K562 (cell line): ENCODE measurements around the gene FAM110D. TPM values are rescaled to one million over a fixed set of nuclear protein-coding genes. Genes with fewer than 3 reads are reported as not detected.

Experiments used
- BCLAF1 ChIP-seq, 2 experiments: fragments of 450-650 bp in 1 of 2; IDR thresholded peaks; 2 replicates each; pipeline ENCODE4 v1.6.1; 2011 to 2017; ENCODE audit warnings: low read depth in 2 of 2, antibody characterized with exemption in 1 of 2, borderline replicate concordance in 1 of 2, low read length in 1 of 2, mild to moderate bottlenecking in 1 of 2, mixed read lengths in 1 of 2; ENCODE audit not compliant: control insufficient read depth in 1 of 2
- ELF1 ChIP-seq: fragments of 200-800 bp; sonication (Bioruptor generic); IDR thresholded peaks from 2 replicates; pipeline ENCODE4 v1.6.1; 2016; ENCODE audit warnings: missing genetic modification characterization, missing compliant biosample characterization
- HMGN3 ChIP-seq: IDR thresholded peaks from 2 replicates; pipeline ENCODE4 v1.6.1; 2011; ENCODE audit warnings: borderline replicate concordance, low read depth, mild to moderate bottlenecking, mixed read lengths, low read length; ENCODE audit not compliant: insufficient read length; ENCODE audit errors: extremely low read depth
- LEF1 ChIP-seq: fragments of 450-650 bp; IDR thresholded peaks from 2 replicates; pipeline ENCODE4 v1.6.1; 2016; ENCODE audit warnings: mild to moderate bottlenecking
- MTA3 ChIP-seq: fragments of 450-650 bp; formaldehyde crosslinking; IDR thresholded peaks from 2 replicates; pipeline ENCODE4 v1.6.1; 2017; ENCODE audit warnings: mild to moderate bottlenecking, borderline replicate concordance
- NCOA1 ChIP-seq: fragments of 450-650 bp; IDR thresholded peaks from 2 replicates; pipeline ENCODE4 v1.6.1; 2016; ENCODE audit warnings: low read depth
- POLR3G ChIP-seq: IDR thresholded peaks from 2 replicates; pipeline ENCODE4 v1.6.1; 2011; ENCODE audit not compliant: insufficient read length, insufficient replicate concordance; ENCODE audit errors: extremely low read depth
- PRPF4 ChIP-seq: fragments of 200-400 bp; formaldehyde crosslinking; IDR thresholded peaks from one replicate; pipeline ENCODE4 v1.6.1; 2017; ENCODE audit warnings: low read length, low read depth, mild to moderate bottlenecking; ENCODE audit not compliant: insufficient read depth, poor library complexity, severe bottlenecking
- RAD21 ChIP-seq, 2 experiments: fragments of 250-450 bp in 1 of 2; fragments of 450-650 bp in 1 of 2; sonication (Bioruptor Pico) in 1 of 2; formaldehyde crosslinking in 1 of 2; IDR thresholded peaks in 1 of 2; conservative IDR thresholded peaks in 1 of 2; 2 replicates each; pipeline versions ENCODE4 v1.4.0 to v1.8.0; 2020 to 2022; ENCODE audit warnings: mild to moderate bottlenecking in 2 of 2, moderate library complexity in 1 of 2
- SAP30 ChIP-seq: fragments of 200-600 bp; sonication (generic); IDR thresholded peaks from 2 replicates; pipeline ENCODE4 v1.6.1; 2012; ENCODE audit warnings: borderline replicate concordance, low read depth, mild to moderate bottlenecking, moderate library complexity, low read length, control low read depth, inconsistent platforms; ENCODE audit not compliant: insufficient read depth, poor library complexity, severe bottlenecking
- SRF ChIP-seq, 2 experiments: fragments of 250-450, 450-650 bp in 1 of 2; sonication (Bioruptor Pico) in 1 of 2; sonication (generic) in 1 of 2; formaldehyde crosslinking; IDR thresholded peaks; 2 replicates each; pipeline versions ENCODE4 v1.5.0 to v1.5.1; 2020 to 2022; ENCODE audit warnings: mild to moderate bottlenecking in 1 of 2, missing genetic modification reagents in 1 of 2
- SRSF3 ChIP-seq: fragments of 200-400 bp; formaldehyde crosslinking; IDR thresholded peaks from 2 replicates; pipeline ENCODE4 v1.6.1; 2016; ENCODE audit warnings: mild to moderate bottlenecking, low read length, moderate library complexity; ENCODE audit not compliant: insufficient read depth
- TAF15 ChIP-seq: fragments of 200-400 bp; formaldehyde crosslinking; IDR thresholded peaks from 2 replicates; pipeline ENCODE4 v1.6.1; 2017; ENCODE audit warnings: mild to moderate bottlenecking, low read depth, low read length, moderate library complexity
- U2AF2 ChIP-seq: fragments of 200-400 bp; formaldehyde crosslinking; optimal IDR thresholded peaks from 2 replicates; pipeline ENCODE3; 2017; ENCODE audit warnings: low read depth, mild to moderate bottlenecking, low read length
- ZBTB26 ChIP-seq: fragments of 450-650 bp; formaldehyde crosslinking; IDR thresholded peaks from 2 replicates; pipeline ENCODE4 v1.4.0; 2022; ENCODE audit warnings: missing genetic modification characterization
- polyA plus RNA-seq, 8 experiments: library from polyadenylated mRNA; depleted of rRNA in 4 of 8; stranded (reverse) in 5 of 8; unstranded in 3 of 8; fragments of >200 nt; fragmentation: Nextera tagmentation in 2 of 8; fragmentation: Illumina TruSeq in 1 of 8; extraction: Ambion mirVana in 2 of 8; extraction: Trizol in 1 of 8; gene quantifications; 2 replicates each; pipeline versions ENCODE4 v1.2.1 to v1.2.3, GENCODE V29; 2011 to 2014; ENCODE audit warnings: inconsistent platforms in 1 of 8, missing spikeins in 1 of 8
- total RNA-seq, 7 experiments: library from RNA; depleted of rRNA in 6 of 7; stranded (reverse); fragments of >200 nt in 6 of 7; fragmentation: Illumina TruSeq in 2 of 7; extraction: Trizol in 2 of 7; gene quantifications; 2 replicates each; pipeline versions ENCODE4 v1.2.1 to v1.2.3, GENCODE V29; 2011 to 2021; ENCODE audit warnings: low replicate concordance in 1 of 7

FAM110D gene
- total and polyA plus RNA-seq, 9 of the 15 experiments (the other 6 are each of a cell fraction or from before 2014, with no cell fraction given), result 0.04 to 1.1 (median 0.33) TPM

- TF ChIP-seq HMGN3 (peak; percentile 94), SRSF3 (no peak), SRF (CRISPR knock-in tag; IDR thresholded peaks at IDR 0.05) (no peak), PRPF4 (no peak), ELF1 (no peak), SAP30 (peak; percentile 90), NCOA1 (no peak; the same call in 1 of the 2 replicates), LEF1 (no peak), BCLAF1 (IDR thresholded peaks at IDR 0.05; ENCODE audit: borderline replicate concordance in 1 of 2, control insufficient read depth in 1 of 2, low read depth in 2 of 2, low read length in 1 of 2) (no peak), U2AF2 (no peak), POLR3G (no peak), TAF15 (no peak), ZBTB26 (CRISPR knock-in tag) (peak; percentile 63; the same call in 1 of the 2 replicates), RAD21 (CRISPR knock-in tag; conservative IDR thresholded peaks at IDR 0.05 in 1 of 2, IDR thresholded peaks at IDR 0.05 in 1 of 2) (peak in 1 of 2 experiments; percentile 14; a peak in 1 of 4 replicates), MTA3 (peak; percentile 99)
- TF ChIP-seq, all 486 proteins: peak for 166
Measured at GRCh38 chr1:26111530-26112406, 47.1 kb upstream of the FAM110D start, which contains the start of gene PDIK1L (continued).
